Measurements from ENCODE around the gene FBXL17.

GRCh38 chr5:107975568-107975967 is 406.3 kb downstream of the FBXL17 start:
- TF ChIP-seq, protein P1, sequence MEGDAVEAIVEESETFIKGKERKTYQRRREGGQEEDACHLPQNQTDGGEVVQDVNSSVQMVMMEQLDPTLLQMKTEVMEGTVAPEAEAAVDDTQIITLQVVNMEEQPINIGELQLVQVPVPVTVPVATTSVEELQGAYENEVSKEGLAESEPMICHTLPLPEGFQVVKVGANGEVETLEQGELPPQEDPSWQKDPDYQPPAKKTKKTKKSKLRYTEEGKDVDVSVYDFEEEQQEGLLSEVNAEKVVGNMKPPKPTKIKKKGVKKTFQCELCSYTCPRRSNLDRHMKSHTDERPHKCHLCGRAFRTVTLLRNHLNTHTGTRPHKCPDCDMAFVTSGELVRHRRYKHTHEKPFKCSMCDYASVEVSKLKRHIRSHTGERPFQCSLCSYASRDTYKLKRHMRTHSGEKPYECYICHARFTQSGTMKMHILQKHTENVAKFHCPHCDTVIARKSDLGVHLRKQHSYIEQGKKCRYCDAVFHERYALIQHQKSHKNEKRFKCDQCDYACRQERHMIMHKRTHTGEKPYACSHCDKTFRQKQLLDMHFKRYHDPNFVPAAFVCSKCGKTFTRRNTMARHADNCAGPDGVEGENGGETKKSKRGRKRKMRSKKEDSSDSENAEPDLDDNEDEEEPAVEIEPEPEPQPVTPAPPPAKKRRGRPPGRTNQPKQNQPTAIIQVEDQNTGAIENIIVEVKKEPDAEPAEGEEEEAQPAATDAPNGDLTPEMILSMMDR (conservative IDR thresholded peaks at IDR 0.05; ENCODE audit: low read length), result no peak
- TF ChIP-seq EZH2phosphoT487 (IDR thresholded peaks at IDR 0.05; ENCODE audit: borderline replicate concordance), result no peak
